Measurements from ENCODE around the gene TM4SF4.

TM4SF4 gene

DNA sequence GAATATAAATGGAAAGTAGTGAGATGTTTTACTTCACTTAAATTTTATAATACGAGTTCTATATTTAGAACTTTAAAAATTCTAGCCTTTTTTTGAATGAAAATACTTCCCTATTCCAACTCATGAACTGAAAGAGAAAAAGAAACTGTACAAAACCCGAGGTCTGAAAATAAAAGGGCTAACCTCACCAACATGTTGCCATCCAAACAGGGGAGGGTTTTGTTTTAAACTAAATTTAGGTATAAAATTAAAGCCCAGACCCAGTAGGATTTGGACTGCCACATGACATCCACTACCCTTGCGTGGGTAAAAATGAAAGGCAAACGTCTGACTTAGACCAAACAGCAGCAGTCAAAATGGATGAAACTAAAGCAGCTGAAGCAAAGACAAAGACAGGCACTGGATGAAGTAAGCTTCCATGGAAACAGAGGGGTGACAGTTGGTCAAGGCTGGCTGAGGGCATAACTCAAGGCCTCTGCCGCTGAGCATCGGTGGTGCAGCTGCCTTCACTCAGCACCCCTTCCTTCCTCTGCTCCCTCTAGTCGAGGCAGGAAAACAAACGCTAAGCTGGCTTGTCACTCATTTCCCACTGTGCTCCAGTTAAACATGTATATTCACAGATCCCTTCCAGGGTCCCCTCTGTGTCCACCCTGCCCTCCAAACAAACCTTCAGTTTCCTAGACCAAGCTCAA, 58.1 kb downstream of the TM4SF4 start:
- peaks cover 7% of the 10 kb centered on the region for H3K27me3 Mint-ChIP-seq
- DNase-seq = no peak
- no peaks in the 10 kb centered on the region for H3K9me3 Mint-ChIP-seq
- H3K4me1 Mint-ChIP-seq (ENCODE audit: low read depth) = peaks cover 3% of the 10 kb centered on the region
- no peak overlapping the region for H3K27ac Mint-ChIP-seq
- no peaks in the 10 kb centered on the region for H3K36me3 Mint-ChIP-seq (ENCODE audit: low read depth)
- no peak overlapping the region for H3K4me3 Mint-ChIP-seq

DNA sequence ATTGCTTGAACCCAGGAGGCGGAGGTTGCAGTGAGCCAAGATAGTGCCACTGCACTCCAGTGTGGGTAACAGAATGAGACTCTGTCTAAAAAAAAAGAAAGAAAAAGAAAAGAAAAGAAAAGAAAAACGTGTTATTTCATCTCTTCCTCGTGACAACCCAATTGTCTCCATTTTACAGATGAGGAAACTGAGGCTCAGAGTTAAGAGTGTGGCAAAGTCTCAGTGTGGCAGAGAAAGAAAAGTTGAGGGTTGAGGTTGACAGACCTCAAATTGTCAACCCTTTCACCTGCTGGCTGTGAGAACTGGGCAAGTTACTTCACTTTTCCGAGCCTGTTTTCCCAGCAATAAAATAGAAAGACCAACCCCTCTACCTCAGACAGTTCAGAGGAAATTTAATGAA, 59.6 kb downstream of the TM4SF4 start:
- no peak for DNase-seq
- Mint-ChIP-seq H3K27me3 (peaks cover 7% of the 10 kb centered on the region), H3K27ac (no peak overlapping the region), H3K4me1 (ENCODE audit: low read depth) (peaks cover 3% of the 10 kb centered on the region), H3K36me3 (ENCODE audit: low read depth) (no peaks in the 10 kb centered on the region), H3K9me3 (no peaks in the 10 kb centered on the region), H3K4me3 (no peak overlapping the region)

DNA sequence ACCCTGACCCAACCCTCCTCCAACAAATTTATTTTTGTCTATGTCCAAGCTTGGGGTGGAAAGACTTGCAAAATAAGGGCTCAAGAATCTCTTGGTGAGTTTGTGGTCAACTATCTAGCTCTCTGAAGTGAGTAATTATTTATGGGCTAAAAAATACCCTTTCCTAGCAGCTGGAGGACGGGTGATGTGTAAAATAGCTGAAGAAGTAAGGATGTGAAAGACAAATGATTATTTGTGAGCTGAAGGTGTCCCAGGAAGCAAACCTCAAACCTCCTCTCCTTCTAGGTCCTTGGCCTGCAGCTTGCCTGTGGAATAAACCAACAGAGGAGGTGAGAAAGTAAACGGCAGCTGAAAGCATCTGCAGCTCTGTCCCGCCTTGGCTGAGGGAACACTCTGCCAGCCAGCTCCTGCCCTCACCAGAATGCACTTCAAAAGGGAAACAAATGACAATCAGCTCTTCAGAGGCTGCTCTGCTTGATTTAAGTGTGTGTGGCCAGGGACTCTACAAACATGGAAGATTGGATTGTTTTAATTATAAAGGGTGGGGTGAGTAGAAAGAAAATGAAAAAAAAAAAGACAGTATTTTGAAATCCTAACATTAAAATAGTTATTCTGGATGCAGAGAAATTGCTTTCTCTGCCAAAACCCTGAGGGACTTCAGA, 60.3 kb downstream of the TM4SF4 start:
- DNase-seq = no peak
- Mint-ChIP-seq H3K4me1 (ENCODE audit: low read depth) (peaks cover 3% of the 10 kb centered on the region), H3K27me3 (peaks cover 7% of the 10 kb centered on the region), H3K36me3 (ENCODE audit: low read depth) (no peaks in the 10 kb centered on the region), H3K4me3 (no peak overlapping the region), H3K9me3 (no peaks in the 10 kb centered on the region), H3K27ac (no peak overlapping the region)

DNA sequence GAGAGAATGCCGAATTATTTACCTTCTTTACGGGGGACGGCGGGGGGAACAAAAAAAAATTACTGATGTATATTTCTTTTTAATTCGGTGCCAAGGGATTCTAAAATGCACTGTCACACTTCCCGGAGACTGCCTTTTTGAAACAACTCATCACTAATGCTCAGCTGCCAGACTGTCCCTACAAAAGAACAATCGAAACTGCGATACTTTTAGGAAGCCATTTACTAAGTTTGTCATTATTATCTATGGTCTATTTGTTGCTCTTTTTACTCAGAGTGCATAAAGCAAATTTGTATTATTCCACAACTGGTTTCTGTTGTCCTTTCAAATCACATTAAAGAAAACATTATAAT, 60.8 kb downstream of the TM4SF4 start:
- Mint-ChIP-seq H3K4me3 (no peak overlapping the region), H3K36me3 (ENCODE audit: low read depth) (no peaks in the 10 kb centered on the region), H3K27ac (no peak overlapping the region), H3K9me3 (no peaks in the 10 kb centered on the region), H3K27me3 (peaks cover 7% of the 10 kb centered on the region), H3K4me1 (ENCODE audit: low read depth) (peaks cover 3% of the 10 kb centered on the region)
- DNase-seq = no peak

DNA sequence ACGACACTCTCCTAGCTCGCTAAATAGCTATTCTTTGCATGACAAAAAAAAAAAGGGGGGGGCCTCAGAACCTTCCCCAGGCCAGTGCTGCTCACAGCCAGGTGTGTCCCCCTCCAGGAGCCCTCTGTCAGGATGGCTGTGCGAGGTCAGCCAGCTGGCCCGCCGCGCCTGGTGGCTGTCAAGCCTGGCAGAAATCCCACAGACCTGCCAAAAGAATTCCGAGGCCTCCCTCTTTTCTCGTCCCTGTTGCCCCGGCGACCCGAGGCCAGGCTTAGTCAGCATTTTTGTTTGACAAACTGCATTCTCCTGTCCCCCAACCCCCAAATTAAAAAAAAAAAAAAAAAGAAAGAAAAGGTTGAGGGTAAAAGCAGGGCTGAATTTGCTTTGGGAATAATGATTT, 61.9 kb downstream of the TM4SF4 start:
- no peak for DNase-seq
- Mint-ChIP-seq H3K27ac (no peak overlapping the region), H3K27me3 (peaks cover 5% of the 10 kb centered on the region), H3K4me1 (ENCODE audit: low read depth) (peaks cover 3% of the 10 kb centered on the region), H3K9me3 (no peaks in the 10 kb centered on the region), H3K4me3 (no peak overlapping the region), H3K36me3 (ENCODE audit: low read depth) (no peaks in the 10 kb centered on the region)

DNA sequence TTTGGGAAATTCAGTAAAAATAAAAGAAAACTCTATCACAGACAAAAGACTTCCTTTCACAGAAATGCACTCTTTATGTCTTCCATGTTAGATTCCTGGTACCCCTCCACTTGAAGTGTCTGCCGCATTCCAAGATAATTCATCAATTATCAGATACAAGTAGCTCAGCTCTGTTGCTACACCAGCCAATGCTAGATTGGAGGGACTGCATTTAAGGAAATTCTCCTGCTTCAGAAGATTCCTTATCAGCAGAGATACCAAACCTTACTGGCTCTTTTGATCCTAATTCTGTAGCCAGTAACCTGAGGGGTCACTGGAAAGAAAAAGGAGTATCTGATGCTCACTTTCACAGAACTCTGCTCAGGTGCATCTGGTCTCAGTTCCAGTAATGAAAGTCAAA, 63.9 kb downstream of the TM4SF4 start:
- H3K9me3 Mint-ChIP-seq = no peaks in the 10 kb centered on the region
- no peak overlapping the region for H3K27ac Mint-ChIP-seq
- DNase-seq = no peak
- no peaks in the 10 kb centered on the region for H3K36me3 Mint-ChIP-seq (ENCODE audit: low read depth)
- H3K4me1 Mint-ChIP-seq (ENCODE audit: low read depth) = no peaks in the 10 kb centered on the region
- H3K27me3 Mint-ChIP-seq = peaks cover 3% of the 10 kb centered on the region
- no peak overlapping the region for H3K4me3 Mint-ChIP-seq

DNA sequence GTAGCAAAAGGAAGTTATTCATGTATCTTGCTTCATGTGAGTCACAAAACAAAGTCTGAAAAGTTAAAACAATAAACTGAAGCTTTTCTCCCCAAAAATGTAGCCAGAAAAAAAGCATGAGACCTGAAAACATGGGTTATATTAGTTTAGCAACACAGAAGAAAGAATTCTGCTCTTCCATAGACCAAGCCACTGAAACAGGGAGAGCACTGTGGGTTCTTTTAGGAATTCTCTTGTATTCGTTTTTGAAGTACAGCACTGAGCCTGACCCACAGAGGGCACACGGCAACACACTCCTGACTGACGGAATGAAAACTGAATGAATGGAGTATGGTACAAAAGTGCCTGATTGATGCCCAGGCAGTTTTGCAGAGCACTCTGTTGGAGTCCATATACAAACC, 66.6 kb downstream of the TM4SF4 start:
- Mint-ChIP-seq H3K27ac (no peak overlapping the region), H3K4me3 (no peak overlapping the region), H3K27me3 (no peaks in the 10 kb centered on the region), H3K4me1 (ENCODE audit: low read depth) (no peaks in the 10 kb centered on the region), H3K9me3 (no peaks in the 10 kb centered on the region), H3K36me3 (ENCODE audit: low read depth) (no peaks in the 10 kb centered on the region)
- DNase-seq = no peak

DNA sequence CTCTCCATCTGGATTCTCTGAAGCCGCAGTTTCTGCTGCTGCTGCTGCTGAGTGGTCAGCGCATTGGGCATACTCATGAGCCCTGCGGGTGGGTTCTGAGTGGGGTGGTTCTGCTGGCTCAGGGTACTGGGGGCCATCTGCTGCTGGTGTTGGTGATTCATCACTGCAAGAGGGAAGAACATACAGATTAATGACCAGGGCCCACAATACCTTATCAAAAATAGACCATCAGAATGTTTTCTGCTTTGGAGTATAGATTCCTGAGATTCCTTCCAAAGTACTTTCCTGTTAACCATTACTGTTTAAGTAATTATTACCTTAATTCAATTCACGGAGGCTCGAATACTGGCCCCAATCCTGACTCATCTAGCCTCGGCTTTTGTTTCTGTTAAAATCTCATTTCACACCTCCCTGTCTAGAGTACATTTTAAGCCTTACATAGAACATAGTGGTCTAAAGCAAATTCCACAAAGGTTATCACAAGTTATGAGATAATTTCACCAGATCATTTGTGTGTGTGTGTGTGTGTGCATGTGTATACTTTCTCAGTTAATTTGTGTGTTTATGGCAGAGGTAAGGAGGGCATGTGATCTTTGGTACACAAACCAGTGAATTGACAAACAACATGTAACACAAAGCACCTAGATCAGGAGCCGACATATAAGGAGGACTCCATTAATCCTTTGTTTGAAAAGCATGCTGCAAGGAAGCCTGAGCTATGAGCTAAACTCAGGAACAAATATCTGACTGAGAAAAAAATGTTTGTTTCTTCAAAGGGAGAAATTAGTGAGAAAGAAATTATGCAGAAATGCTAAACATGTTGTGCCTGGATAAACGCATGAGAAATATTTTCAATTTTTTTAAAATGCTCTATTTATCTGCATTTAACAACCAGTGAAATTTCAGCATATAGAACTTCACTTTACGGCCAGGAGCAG, 68.1 kb downstream of the TM4SF4 start:
- Mint-ChIP-seq H3K27ac (no peak overlapping the region), H3K36me3 (ENCODE audit: low read depth) (no peaks in the 10 kb centered on the region), H3K9me3 (no peaks in the 10 kb centered on the region), H3K27me3 (no peaks in the 10 kb centered on the region), H3K4me1 (ENCODE audit: low read depth) (no peaks in the 10 kb centered on the region), H3K4me3 (no peak overlapping the region)
- DNase-seq = no peak

DNA sequence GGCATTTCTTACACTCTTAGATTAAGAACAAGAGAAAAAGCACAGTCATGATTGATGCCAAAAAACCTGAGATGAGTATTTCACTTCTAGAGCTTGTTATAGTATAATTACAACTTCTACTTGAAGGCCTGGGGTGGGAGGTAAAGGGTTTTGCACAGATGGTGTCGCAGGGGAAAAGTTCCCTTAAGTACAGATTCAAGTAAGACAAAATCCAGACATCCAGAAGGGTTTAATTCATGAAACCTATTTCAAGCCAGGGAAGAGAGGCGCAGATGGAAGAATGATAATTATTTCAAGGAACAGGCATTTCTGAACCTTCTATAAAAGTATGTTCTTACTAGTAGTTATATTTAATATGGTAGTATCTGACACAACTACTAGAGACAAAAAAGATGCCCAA, 70.6 kb downstream of the TM4SF4 start:
- no peaks in the 10 kb centered on the region for H3K9me3 Mint-ChIP-seq
- no peaks in the 10 kb centered on the region for H3K36me3 Mint-ChIP-seq (ENCODE audit: low read depth)
- no peaks in the 10 kb centered on the region for H3K4me1 Mint-ChIP-seq (ENCODE audit: low read depth)
- no peak overlapping the region for H3K4me3 Mint-ChIP-seq
- H3K27me3 Mint-ChIP-seq = peaks cover 9% of the 10 kb centered on the region
- H3K27ac Mint-ChIP-seq = no peak overlapping the region
- DNase-seq = no peak

DNA sequence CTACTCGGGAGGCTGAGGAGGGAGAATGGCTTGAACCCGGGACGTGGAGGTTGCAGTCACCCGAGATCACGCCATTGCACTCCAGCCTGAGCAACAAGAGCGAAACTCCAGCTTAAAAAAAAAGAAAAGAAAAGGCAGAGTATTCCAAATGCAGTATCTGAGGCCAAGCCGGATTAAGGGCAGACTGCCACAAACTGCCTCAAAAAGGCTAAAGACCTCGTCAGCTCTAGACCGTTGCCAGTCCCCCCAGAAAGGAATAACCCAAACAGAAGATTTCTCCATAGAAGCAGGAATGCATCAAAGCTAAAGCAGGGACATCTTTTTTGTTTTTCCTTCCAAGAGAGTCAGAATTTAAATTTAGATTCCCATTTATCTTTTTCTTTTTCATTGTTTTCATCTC, 72.9 kb downstream of the TM4SF4 start:
- Mint-ChIP-seq H3K4me1 (ENCODE audit: low read depth) (no peaks in the 10 kb centered on the region), H3K27ac (no peak overlapping the region), H3K4me3 (no peak overlapping the region), H3K27me3 (peaks cover 17% of the 10 kb centered on the region), H3K9me3 (no peaks in the 10 kb centered on the region), H3K36me3 (ENCODE audit: low read depth) (no peaks in the 10 kb centered on the region)
- no peak for DNase-seq

DNA sequence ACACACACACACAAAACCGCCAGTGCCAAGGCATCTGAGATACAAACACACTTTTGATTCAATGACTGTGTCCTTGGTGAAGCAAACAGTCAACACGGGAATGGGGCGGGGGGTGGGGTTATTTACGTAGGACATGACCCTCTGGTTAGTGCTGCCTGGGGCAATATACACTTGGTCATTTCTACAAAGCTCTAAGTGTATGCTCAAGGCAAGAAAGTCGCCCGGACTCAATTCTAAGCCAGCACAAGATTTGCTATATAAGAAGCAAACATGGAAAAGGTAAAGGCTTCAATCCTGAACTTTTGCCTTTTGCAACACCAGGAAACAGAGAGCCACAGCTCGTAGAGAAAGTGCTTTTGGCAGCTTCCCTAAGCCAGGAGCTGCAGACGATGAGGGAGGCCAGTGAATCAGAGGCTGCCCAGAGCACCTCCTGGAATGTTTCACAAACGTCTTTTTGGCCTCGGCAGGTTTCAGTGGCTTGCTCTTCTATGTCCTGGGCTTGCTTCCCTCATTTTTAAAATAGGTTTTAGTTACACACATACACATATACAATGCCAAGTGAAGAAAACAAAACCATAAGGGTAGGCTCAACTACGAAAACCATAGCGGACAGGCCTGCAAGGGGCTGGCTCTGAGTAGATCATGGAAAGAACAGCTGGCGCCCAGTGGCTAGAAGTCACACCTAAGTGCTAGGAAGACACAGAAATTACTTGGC, 73.6 kb downstream of the TM4SF4 start:
- H3K36me3 Mint-ChIP-seq (ENCODE audit: low read depth) = no peaks in the 10 kb centered on the region
- H3K27me3 Mint-ChIP-seq = peaks cover 17% of the 10 kb centered on the region
- H3K4me3 Mint-ChIP-seq = no peak overlapping the region
- H3K27ac Mint-ChIP-seq = no peak overlapping the region
- H3K4me1 Mint-ChIP-seq (ENCODE audit: low read depth) = no peaks in the 10 kb centered on the region
- DNase-seq = no peak
- H3K9me3 Mint-ChIP-seq = no peaks in the 10 kb centered on the region

DNA sequence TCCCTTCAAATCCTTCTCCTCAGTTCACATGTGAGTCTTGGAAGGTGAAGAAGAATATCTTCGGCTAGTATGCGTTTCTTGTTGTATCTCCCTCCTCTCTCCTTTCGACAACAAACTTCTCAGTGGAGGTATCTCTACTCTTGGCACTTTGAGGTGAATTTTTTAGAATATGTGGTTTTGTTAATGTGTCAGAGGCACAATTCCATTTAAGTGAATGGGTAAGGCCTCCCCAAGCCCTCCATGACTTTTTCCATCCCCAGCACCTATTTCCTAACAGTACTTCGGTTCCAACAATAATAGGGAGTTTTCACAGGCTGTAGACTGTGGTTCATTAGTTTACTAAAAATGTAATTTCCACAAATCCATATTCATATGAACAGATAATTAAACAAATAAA, 74.2 kb downstream of the TM4SF4 start:
- H3K4me1 Mint-ChIP-seq (ENCODE audit: low read depth) = no peaks in the 10 kb centered on the region
- H3K4me3 Mint-ChIP-seq = no peak overlapping the region
- peaks cover 17% of the 10 kb centered on the region for H3K27me3 Mint-ChIP-seq
- no peaks in the 10 kb centered on the region for H3K36me3 Mint-ChIP-seq (ENCODE audit: low read depth)
- no peak for DNase-seq
- no peak overlapping the region for H3K27ac Mint-ChIP-seq
- H3K9me3 Mint-ChIP-seq = no peaks in the 10 kb centered on the region

DNA sequence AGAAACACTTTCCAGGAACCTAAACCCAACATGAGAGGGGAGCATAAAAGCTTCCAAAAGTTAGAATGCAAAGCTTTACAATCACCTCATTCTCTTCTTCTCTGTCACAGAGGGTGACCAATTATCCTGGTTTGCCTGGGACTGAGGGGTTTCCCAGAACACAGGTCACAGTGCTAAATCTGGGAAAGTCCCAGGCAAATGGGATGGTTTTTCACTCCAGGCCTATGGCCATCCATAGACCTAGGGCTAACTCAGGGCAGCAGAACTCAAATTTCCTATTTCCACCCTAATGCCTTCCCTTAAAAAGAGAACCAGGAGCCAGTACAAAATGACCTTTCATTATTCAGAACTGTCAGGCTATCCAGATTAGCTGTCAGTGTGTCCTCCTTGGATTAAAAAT, 77.0 kb downstream of the TM4SF4 start:
- Mint-ChIP-seq H3K4me1 (ENCODE audit: low read depth) (peaks cover 6% of the 10 kb centered on the region), H3K4me3 (no peak overlapping the region), H3K9me3 (no peaks in the 10 kb centered on the region), H3K36me3 (ENCODE audit: low read depth) (no peaks in the 10 kb centered on the region), H3K27me3 (peaks cover 17% of the 10 kb centered on the region), H3K27ac (no peak overlapping the region)
- DNase-seq = no peak

DNA sequence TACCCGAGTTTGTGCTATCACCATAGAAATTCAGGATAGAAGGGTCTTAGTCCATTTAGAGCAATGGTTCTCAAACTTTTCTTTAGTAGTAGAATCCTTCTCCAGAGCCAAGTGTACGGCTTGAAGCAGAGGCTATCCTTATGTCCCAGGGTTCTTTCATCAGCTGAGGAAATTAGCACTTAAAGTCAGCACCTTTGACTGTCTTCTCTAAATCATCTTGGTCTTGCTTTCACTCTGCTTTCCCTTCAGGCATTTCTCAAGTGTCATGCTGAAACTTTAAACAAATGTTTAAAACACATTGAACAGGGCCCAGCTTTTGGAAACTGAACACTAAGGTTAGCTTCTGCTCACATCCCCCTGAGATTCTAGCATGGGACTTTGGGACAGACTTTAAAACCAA, 78.2 kb downstream of the TM4SF4 start:
- H3K27ac Mint-ChIP-seq = no peak overlapping the region
- peaks cover 17% of the 10 kb centered on the region for H3K27me3 Mint-ChIP-seq
- no peaks in the 10 kb centered on the region for H3K9me3 Mint-ChIP-seq
- no peak overlapping the region for H3K4me3 Mint-ChIP-seq
- H3K4me1 Mint-ChIP-seq (ENCODE audit: low read depth) = peaks cover 6% of the 10 kb centered on the region
- no peaks in the 10 kb centered on the region for H3K36me3 Mint-ChIP-seq (ENCODE audit: low read depth)
- no peak for DNase-seq
